GM19438 (cell line): ENCODE measurements around the gene APOBEC3A.
A peak's percentile ranks its signal among the peaks of the same experiment; 100 is the strongest.
"Not testable (repeated sequence)": the region's sequence is repeated elsewhere in the genome, so short reads cannot be mapped to it uniquely, and the experiment has no call there.

ENCODE experiments used
- ATAC-seq: cut with Tn5 transposase; IDR thresholded peaks from one replicate; pipeline ENCODE4 v1.9.1; 2021; ENCODE audit warnings: low read depth; ENCODE audit not compliant: unreplicated experiment

Gene APOBEC3A

DNA sequence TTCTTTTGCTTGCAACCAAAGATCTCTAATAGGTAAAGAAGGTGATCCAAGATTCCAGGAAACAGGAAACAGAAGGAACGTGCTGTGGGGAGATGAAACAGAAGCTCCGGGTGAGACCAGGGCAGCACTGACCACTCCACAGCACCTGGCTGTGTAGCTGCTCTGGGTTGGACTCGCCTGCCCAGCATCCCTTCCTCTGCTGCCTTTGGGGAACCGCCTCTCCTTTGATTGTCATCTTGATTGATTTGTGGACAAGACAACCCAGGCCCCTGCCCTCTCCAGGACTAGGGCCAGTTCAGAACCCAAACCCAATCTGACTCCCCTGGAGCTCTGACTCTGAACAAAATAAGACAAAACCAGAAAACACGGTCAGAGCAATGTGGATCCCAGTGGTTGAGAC is 14.7 kb upstream of the APOBEC3A start:
- ATAC-seq, result no peak

DNA sequence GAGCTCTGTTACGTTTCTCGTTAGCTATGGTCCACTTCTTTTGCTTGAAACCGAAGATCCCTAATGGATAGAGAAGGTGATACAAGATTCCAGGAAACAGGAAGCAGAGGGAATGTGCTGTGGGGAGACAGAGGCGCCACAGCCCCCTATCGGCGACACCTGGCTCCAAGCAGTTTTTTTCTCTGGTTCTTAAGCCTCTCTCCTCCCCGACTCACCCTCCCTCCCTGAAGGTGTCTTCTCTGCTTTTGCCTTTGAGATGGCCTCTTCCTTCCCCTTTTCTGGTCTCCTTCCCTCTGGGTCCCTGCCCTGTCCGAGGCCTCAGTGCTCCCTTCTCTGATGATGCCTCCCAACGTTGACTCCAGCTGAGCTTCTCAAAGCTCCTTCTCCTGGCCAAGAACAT is 14.2 kb upstream of the APOBEC3A start:
- no peak for ATAC-seq

DNA sequence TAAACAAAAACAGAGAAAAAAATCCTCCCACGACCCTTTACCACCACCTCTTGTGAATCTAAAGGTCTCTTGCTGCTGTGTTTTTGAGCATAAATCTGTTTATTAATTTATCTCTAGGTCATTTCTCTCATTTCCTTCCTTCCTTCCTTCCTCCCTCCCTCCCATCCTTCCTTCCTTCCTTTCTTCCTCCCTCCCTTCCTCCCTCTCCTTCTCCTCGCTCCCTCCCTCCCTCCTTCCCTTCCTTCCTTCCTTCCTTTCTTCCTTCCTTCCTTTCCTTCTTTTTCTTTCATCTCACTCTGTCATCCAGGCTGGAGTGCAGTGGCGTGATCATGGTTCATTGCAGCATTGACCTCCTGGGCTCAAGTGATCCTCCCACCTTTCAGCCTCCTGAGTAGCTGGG is 13.5 kb upstream of the APOBEC3A start:
- ATAC-seq, result no peak

DNA sequence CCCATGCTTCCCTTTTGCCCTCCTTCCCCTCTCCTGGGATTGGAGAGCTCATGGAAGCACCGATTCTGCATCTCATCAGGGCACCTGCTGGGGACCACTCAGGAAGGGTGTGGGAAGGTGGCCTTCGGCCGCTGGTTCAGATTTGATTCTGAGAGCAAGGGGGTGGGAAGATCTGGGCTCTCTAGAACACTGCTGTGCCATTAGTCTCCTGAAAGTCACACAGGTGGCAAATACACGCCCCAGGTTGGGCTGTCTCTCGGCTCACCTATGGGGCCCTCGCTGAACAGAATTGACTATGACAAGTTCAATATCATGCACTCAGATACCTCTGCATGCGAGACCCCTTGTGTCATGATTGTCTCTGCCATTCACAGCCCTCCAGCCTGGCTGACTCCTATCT is 12.8 kb upstream of the APOBEC3A start:
- ATAC-seq, result no peak

DNA sequence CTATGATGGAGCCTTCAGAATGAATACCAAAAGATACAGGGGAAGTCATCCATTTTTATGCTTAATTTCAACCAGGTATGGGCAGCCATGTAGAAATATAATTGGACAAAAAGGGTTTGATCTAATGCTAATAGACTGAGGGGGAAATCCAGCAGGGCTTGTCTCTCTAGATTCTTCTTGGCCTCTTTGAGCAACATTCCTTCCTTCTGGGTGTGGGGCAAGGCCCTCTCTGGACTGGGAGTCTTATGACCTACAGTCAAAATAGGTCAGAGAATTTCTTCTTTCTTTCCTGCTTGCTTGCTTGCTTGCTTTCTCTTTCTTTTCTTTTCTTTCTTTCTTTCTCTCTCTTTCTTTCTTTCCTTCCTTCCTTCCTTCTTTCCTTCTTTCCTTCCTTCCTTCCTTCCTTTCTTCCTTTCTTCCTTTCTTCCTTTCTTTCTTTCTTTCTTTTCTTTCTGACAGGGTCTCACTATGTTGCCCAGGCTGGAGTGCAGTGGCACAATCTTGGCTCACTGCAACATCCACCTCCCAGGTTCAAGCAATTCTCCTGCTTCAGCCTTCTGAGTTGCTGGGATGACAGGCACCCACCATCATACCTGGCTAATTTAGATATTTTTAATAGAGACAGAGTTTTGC is 11.6 kb upstream of the APOBEC3A start:
- ATAC-seq, result not testable (repeated sequence)

DNA sequence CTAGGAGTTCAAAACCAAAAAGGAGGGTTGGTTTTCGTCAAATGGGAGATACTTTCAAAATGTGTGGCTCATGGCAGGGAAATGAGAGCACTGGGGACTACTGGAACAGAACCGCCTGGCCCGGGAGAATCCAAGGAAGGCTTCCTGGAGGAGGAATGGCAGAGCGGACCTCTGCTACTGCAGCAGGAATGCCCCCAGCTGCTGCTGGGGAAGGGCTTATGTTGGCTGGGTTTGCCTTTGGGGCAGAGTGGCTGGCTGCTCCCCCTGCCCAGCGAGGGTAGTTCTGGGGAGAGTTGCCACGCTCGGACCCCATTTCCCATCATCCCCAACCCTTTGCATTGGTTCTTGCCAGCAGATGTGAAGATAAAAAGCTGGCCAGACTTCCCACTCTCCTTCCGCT is 10.6 kb upstream of the APOBEC3A start:
- ATAC-seq, result no peak

DNA sequence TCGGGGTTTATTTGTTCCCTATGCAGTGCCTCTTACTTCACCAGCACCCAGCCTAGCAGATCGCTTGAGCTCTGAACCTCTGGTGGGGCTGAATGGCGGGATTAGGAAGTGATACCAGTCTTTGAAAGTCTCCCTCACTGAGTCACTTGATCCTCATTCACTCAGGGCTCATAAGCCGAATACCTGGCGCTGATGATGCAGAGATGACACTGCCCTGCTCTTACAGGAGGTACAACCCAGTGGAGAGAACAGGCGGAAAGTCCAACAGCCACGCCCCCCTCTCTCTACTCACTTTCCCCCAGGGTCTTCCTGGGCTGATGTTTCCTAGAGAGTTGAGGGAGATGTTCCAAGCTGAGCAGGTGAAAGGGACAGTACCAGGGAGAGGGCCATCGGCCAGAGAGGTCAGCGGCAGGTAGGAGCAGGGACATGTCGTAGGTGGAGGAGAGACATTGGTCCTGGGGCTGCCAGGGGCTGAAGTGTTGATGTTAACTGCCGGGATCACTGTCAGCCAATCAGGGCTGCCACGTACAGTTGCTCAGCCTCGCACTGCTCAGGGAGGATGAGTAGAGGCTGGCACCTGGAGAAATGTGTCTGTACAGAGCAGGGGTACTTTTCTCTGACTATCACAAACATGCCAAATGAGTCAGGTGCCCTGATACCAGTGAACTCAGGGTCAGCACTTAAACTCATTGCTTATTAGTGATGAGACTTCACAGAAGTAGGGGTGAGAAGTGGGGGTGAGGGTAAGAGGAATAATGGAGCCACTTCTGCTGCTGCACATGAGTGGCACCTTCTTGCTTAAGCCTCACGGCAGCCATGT is 9.9 kb upstream of the APOBEC3A start:
- no peak for ATAC-seq

DNA sequence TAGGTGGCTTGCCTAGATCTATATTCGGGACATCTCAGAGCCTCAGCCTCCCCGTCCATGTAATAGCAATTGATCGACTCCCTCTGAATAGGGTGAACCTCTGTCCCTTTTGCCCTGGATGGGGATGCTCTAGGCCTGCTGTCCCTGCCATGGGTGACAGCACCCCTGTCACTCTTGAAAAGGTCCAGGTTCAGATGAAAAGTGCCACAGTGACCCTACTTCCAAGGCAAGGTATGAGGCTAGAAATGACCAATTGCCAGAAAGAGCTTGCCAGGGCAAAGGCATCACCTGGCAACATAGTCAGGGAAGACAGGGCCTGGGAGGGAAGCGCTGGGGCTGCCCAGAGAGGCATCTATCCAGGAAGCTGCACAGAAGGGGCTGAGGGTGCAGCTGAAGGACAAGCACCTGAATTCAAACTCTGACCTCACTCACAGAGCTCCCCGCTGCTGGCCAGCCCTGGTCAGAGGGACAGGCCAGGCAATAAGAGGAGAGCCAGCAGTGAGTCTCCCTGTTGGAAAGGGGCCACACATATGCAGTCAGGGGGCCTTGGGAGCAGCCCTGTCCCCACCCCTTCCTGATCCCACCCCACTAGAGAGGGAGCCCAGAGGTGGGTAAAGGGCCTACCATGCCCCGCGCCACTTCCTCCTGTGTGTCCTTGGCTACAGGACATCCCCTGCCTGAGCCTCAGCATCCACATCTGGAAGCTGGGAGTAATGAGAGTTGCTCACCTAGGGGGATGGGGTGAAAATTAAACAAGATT is 9.0 kb upstream of the APOBEC3A start:
- no peak for ATAC-seq

DNA sequence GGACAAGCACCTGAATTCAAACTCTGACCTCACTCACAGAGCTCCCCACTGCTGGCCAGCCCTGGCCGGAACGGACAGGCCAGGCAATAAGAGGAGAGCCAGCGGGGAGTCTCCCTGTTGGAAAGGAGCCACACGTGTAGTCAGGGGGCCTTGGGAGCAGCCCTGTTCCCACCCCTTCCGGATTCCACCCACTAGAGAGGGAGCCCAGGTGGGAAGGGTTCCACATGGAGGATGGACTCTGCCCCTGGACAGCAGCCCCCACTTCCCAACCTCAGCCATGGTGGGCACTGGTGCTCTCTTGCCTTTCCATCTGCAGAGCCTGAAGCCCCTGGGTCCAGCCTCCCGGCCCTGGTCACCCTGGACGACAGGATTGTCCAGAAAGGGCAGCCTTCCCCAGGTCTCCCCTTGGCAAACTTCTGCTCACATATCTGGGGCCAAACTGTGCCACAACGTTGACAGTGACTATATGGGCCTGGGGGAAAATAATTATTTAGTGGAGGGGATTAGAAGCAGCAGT is 7.5 kb upstream of the APOBEC3A start:
- no peak for ATAC-seq

DNA sequence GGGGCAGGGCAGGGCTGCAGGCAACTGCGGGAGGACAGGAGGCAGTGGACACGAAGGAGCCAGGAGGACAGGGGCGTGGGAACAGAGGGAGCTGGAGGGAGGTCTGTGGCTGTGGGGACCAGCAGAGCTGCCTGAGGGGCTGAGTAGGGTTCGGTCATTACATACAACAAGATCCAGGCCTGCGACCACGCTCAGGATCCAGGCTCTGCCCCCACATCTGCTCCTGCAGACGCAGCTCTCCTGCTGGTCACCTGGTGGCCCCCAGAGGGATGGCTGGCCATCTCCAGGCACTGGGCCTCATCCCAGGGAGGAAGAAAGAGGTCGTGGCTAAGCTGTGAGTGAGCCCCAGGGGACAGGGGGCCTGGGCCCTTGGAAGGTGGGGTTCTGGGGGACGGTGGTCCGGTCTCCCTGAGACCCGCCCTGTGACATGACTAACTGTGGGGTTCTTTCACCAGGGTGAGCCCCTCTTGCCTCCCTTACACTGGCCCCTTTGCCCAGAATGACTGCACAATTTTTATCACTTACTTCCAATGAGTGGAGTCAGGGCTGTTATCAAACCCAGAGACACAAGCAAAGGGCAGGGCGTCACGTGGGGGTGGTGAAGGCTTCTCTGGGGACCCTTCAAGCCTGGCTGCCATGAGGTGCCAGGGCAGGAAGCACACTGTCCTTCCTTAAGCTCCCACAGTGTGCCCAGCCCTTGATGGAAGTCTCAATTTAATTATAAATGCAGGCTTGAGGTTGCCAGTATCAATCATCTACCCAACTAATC is 6.7 kb upstream of the APOBEC3A start:
- ATAC-seq, result no peak

DNA sequence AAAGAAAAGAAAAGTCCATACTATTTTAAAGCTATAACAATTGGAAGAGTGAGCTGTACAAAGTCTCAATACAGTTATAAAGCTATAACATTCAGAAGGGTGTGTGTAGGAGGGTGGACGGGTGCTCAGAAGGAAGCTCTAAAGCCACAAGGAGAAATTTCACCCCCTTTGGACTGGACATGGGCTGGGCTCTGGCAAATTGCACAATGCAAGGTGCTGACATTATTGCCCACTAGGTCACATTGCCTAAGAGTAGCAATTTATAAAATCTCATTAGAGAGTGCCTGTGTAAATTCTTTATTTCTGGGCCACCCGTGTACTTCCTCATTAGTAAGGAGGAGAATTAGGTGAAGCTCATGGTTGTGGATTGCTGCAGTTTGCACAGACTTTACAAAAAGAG is 5.7 kb upstream of the APOBEC3A start:
- ATAC-seq, result no peak

DNA sequence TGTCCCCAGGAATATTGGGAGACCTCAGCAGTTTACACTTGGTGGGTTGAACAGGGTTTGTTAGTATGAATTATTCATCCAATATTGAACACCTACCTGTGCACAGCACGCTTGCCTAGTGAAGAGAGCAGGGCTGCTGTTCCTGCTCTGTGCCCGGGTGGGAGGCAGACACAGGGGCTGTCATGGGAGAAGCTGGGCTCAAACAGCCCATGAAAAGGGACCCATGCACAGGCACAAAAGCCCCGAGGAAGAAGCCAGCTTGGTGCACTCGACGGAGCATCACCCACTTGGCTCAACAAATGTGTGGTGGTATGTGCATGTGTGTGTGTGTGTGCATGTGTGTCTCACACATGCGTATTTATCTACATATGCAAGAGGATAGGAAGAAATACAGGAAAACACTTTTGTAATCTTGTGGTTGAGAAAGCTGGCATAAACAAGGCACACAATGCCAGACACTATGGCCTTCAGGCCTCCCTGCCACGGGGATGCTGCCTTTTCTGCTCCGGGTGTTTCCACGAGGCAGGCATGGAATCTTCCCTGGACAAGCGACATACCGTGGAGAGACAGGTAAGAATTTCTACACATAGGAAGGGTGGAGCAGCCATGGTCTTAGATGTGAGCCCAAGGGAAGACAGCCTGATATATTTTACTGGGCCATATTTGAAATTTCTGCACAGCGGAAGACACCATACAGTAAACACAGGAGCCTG is 5.0 kb upstream of the APOBEC3A start:
- ATAC-seq, result no peak

DNA sequence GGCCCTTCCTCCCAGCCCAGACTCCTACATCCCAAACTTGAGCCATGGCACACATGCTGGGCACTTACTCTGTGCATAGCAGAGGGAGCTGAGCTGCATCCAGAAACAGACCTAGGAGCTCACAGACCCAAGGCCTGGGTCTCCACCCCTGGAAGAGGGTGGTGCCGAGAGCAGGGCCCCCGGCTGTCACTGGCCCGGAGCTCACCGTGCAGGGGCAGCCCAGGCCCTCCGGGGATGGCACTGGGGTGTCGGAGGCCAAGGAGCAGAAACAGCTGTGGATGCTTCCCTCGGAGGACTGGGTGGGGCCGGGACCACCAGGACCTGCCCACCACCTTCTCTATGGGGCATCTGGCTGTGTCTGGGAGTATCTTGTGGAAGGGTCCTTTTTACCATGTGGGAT is 4.3 kb upstream of the APOBEC3A start:
- no peak for ATAC-seq

DNA sequence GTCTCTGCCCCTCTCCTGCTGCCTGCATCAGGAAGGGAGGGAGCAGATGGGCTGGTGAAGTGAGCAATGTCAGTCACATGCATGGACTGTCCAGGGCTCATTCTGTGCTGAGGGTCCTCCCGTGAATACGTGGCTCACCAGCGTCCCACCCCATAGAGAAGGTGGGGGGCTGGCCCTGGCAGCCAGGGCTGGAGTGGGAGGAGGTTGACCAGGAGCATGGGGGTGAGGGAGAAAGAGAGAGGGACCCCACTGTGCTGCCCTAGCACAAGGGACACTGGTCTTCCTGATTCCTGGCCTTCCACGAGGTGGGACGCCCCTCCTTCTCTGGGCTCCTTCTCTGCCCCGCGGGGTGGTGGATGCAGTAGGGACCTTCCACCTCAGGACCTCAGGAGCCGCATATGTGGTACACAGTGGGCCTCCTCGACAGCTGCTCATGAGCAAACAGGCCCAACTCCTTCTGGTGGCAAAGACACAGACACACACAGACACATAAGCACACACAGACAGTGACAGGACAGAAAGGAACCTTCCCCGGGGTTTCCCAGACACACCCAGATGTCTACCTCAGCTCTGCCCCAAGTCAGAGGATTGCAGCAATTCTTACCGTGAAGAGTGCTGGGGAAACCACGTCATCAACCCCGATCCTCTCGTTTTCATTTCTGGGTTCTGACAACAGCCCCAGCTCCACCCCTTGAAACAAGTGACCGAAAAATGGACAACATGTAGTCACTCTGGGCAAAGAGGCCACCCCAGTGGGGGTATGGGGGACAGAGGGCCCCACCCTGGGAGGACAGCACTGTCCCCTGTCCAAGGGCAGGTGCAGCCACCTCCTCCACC is 3.6 kb upstream of the APOBEC3A start:
- peak; percentile 73 for ATAC-seq

DNA sequence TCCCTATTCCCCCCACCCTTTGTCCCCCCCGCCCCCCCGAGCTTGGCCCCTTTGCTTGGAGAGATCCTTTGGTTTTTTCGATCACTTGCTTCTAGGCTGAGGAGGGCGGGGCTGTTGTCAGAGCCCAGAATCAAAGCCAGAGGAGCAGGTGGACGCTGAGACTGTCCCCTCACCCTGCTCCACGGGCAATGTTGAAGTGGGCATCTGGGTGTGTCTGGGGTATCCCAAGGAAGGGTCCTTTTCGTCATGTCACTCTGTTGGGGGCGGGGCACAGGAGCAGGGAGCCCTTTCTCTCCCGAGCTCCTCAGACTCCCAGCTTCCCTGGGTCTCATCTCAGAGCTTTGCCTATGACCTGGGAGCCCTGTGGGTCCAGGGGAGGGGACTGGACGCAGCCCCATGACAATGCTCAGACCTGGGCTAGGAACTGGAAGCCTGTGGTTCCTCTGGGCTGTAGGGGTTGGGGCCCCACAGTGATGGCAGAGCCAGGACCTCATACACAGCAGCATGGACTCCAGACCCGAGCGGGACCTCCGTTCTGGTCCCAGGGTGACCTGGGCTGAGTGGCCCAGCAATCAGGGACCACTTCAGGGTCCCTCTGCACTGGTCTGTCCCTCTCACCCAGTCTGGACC is 2.9 kb upstream of the APOBEC3A start:
- no peak for ATAC-seq

DNA sequence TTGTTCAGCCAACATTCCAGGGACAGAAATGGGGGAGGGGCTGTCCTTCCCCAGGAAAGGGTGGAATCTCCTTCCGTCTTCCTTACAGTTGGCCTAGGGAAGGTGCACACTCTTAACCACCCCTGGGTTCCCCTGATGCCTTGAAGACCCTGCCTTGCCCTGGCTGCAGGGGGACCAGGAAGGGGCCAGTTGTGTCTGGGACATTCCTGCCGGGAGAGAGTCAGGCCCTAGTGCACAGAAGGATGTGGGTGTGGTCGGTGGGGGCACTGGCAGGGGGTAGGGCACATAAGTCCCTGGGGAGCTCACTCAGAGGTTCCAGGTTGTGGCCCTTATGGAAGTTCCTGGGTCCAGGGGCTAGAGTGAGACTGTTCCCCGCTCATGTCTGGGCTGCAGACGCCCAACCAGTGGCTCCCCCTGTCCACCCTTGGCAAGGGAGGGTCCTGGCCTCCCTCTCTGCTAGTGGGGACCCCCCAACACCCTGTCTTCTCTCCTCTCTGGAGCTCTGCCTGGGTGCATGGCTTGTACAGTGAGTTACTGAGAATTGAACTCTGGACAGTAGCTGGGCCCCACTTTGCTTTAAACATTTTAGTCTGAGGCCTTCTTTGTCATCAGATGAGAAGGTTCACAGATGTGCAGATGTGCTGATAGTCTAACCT is 2.0 kb upstream of the APOBEC3A start:
- no peak for ATAC-seq

DNA sequence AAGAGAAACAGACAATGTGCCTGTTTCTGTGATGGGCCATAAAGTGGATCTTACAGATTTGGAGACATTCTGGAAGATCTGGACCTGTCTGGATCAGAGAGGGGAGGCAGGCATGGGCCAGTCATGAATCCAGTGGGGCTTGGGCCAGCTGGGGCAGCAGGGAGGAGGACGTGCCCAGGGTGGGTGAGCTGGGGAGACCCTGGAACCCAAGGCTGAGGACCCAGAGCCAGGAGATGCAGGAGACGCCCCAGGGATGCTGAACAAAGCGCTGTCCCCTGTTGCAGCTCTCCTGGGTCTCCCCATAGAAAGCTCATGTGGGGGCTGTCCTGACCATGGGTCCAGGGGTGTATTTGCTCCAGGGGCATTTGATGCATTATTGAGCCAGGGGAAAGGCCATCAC is 1.5 kb upstream of the APOBEC3A start:
- ATAC-seq, result no peak

DNA sequence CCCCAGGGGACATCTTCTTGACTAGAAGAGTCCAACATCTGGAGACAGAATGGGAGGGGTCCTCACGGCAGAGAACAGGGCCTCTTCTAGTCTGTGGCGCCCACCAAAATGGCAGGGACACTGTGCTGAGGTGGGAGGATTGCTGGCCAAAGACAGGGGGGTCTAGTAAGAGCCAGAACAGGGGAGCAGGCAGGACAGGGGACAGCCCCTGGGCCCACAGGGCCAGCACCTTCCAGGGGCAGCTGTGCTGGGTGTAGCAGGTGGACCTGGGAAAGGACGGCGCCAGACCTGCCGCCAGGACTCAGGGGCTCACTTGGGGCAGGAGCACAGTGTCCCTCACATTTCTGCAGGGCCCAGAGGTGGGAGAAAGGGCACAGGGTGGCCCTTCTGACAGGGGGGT is 858 bp upstream of the APOBEC3A start:
- ATAC-seq, result no peak
